Esophagus muscularis mucosa (tissue), 4 donors: ENCODE measurements around the gene HSD3B7. TPM values are rescaled to one million over a fixed set of nuclear protein-coding genes. Genes with fewer than 3 reads are reported as not detected.

Experiments used
- DNase-seq: peaks from one replicate; pipeline ENCODE4 v3.0.0-alpha.2; 2017; ENCODE audit errors: extremely low spot score
- H3K27ac ChIP-seq, 4 donors: fragments of 200-600 bp; sonication (generic); replicated peaks in 1 of 4; 1 replicate in 3 of 4; 2 replicates in 1 of 4; pipeline ENCODE4 v1.5.1; 2016 to 2019; ENCODE audit warnings: mild to moderate bottlenecking in 1 of 4
- H3K27me3 ChIP-seq, 4 donors: fragments of 200-600 bp; sonication (generic); one replicate each; pipeline versions ENCODE4 v1.5.1 to v1.6.0; 2016 to 2019
- H3K36me3 ChIP-seq, 4 donors: fragments of 200-600 bp; sonication (generic); one replicate each; pipeline ENCODE4 v1.5.1; 2016 to 2019
- H3K4me1 ChIP-seq, 4 donors: fragments of 200-600 bp; sonication (generic); one replicate each; pipeline ENCODE4 v1.5.1; 2016 to 2019
- H3K4me3 ChIP-seq, 4 donors: fragments of 200-600 bp; sonication (generic); 1 replicate in 2 of 4; 2 replicates in 2 of 4; pipeline ENCODE4 v1.5.1; 2016 to 2019; ENCODE audit warnings: mild to moderate bottlenecking in 4 of 4, moderate library complexity in 1 of 4
- H3K9me3 ChIP-seq, 4 donors: fragments of 200-600 bp; sonication (generic); 1 replicate in 3 of 4; 2 replicates in 1 of 4; pipeline ENCODE4 v1.5.1; 2016 to 2019
- CTCF ChIP-seq, 3 experiments: fragments of 200-600 bp in 2 of 3; fragments of 450-650 bp in 1 of 3; sonication (generic) in 2 of 3; IDR thresholded peaks; one replicate each; pipeline ENCODE4 v1.5.1; 2017 to 2019; ENCODE audit warnings: antibody characterized with exemption in 3 of 3, mild to moderate bottlenecking in 2 of 3, moderate library complexity in 1 of 3
- EP300 ChIP-seq: sonication (generic); formaldehyde crosslinking; IDR thresholded peaks from one replicate; pipeline ENCODE4 v1.6.1; 2017; ENCODE audit warnings: antibody characterized with exemption
- POLR2A ChIP-seq: fragments of 450-650 bp; IDR thresholded peaks from one replicate; pipeline ENCODE4 v1.6.1; 2017; ENCODE audit warnings: antibody characterized with exemption, moderate library complexity, mild to moderate bottlenecking, low read depth
- POLR2AphosphoS5 ChIP-seq, 2 donors: sonication (generic); formaldehyde crosslinking; IDR thresholded peaks; one replicate each; pipeline ENCODE4 v1.6.1; 2017; ENCODE audit warnings: antibody characterized with exemption in 2 of 2
- WGBS: methylation state at CpG from one replicate; pipeline ENCODE4 v1.1.5; 2018; 5-methylcytosine and 5-hydroxymethylcytosine counted together
- intact Hi-C: fragments of 100-400 bp; cut with DNase I; formaldehyde crosslinking; loops from one replicate; pipeline ENCODE4 v1.15.1; 2023
- total RNA-seq, 4 donors: library from RNA; depleted of rRNA; stranded (reverse); fragments of >200 nt; gene quantifications; one replicate each; pipeline versions ENCODE4 v1.1.0 to v1.2.1, GENCODE V29; 2016

The HSD3B7 gene
- total RNA-seq, 4 donors from 2014 or later, result 15.4 to 33.0 (median 17.9) TPM

- no peak for DNase-seq
- Histone ChIP-seq H3K9me3 (no peaks in the 10 kb centered on the region), H3K27me3 (no peaks in the 10 kb centered on the region), H3K27ac (no peak overlapping the region), H3K36me3 (no peaks in the 10 kb centered on the region), H3K4me3 (no peak overlapping the region), H3K4me1 (no peaks in the 10 kb centered on the region)
- no peak for TF ChIP-seq CTCF (IDR thresholded peaks at IDR 0.05)
- TF ChIP-seq POLR2AphosphoS5 (IDR thresholded peaks at IDR 0.05), result no peak
- TF ChIP-seq EP300, result no peak
- no peak for TF ChIP-seq POLR2A
- WGBS, result 75% methylated on average over 5 of the region's 5 CpGs
- intact Hi-C loops, result no loop called here
These were observed 40.3 kb downstream of the HSD3B7 start for GRCh38 chr16:31025339-31025738.

GRCh38 chr16:31029272-31029671 lies 44.3 kb downstream of the HSD3B7 start:
- no peak for TF ChIP-seq POLR2AphosphoS5 (IDR thresholded peaks at IDR 0.05)
- TF ChIP-seq CTCF (IDR thresholded peaks at IDR 0.05), result no peak
- TF ChIP-seq POLR2A, result no peak
- TF ChIP-seq EP300, result no peak
- WGBS, result 77% methylated on average over 5 of the region's 5 CpGs
- Histone ChIP-seq H3K36me3 (no peaks in the 10 kb centered on the region), H3K27ac (no peak overlapping the region), H3K9me3 (no peaks in the 10 kb centered on the region), H3K4me3 (no peak overlapping the region), H3K4me1 (peaks cover 6 to 14% (median 12%) of the 10 kb centered on the region in 4 donors), H3K27me3 (no peaks in the 10 kb centered on the region)
- intact Hi-C loops, result no loop called here
- DNase-seq, result no peak

- H3K36me3 ChIP-seq, result peaks cover 0 to 20% (median 15%) of the 10 kb centered on the region in 4 donors
- intact Hi-C loops, result loop anchor here (5.0 kb wide), 1 partner anchor 34 kb away; no protein-coding TSS in a partner anchor
- H3K4me3 ChIP-seq, result no peak overlapping the region
- no peak for DNase-seq
- peaks cover 17 to 33% (median 27%) of the 10 kb centered on the region in 4 donors for H3K4me1 ChIP-seq
- 84% methylated on average over 4 of the region's 4 CpGs for WGBS
- TF ChIP-seq POLR2A, result no peak
- TF ChIP-seq EP300, result no peak
- TF ChIP-seq CTCF (IDR thresholded peaks at IDR 0.05), result no peak
- no peak for TF ChIP-seq POLR2AphosphoS5 (IDR thresholded peaks at IDR 0.05)
- no peak overlapping the region for H3K27ac ChIP-seq
- H3K27me3 ChIP-seq, result no peaks in the 10 kb centered on the region
- H3K9me3 ChIP-seq, result no peaks in the 10 kb centered on the region
These were observed 46.3 kb downstream of the HSD3B7 start for GRCh38 chr16:31031276-31031675.

GRCh38 chr16:31032736-31033708 lies 48.0 kb downstream of the HSD3B7 start, which contains the start of gene STX4:
Gene STX4, plus strand, starts transcription at chr16:31033558. Its CDS starts 248 bp downstream, at chr16:31033806.
- Histone ChIP-seq H3K27ac (peak within 1 kb of the TSS; percentile 91 to 95 (median 95)), H3K27me3 (no peaks in the 10 kb centered on the region), H3K4me3 (peak within 1 kb of the TSS; percentile 76 to 94 (median 89)), H3K4me1 (peaks cover 17 to 36% (median 31%) of the 10 kb centered on the region in 4 donors), H3K9me3 (no peaks in the 10 kb centered on the region), H3K36me3 (peaks cover 5 to 36% (median 27%) of the 10 kb centered on the region in 4 donors)
- TF ChIP-seq POLR2AphosphoS5 (IDR thresholded peaks at IDR 0.05), result peak; percentile 87 to 94
- TF ChIP-seq POLR2A, result no peak
- peak in 1 of 3 experiments; percentile 3 for TF ChIP-seq CTCF (IDR thresholded peaks at IDR 0.05)
- no peak for TF ChIP-seq EP300
- DNase-seq, result peak; percentile 99
- 1% methylated on average over 50 of the region's 75 CpGs for WGBS
- intact Hi-C loops, result loop anchor here (5.0 kb wide), 1 partner anchor 36 kb away; no protein-coding TSS in a partner anchor
